Progenitor cell of endocrine pancreas (in vitro differentiated cells): ENCODE data around the gene C1orf174. TPM values are rescaled to one million over a fixed set of nuclear protein-coding genes. Genes with fewer than 3 reads are reported as not detected.
A peak's percentile ranks its signal among the peaks of the same experiment; 100 is the strongest.

ENCODE experiments used
- DNase-seq: peaks from one replicate; pipeline ENCODE4 v3.0.0; 2021; ENCODE audit warnings: low spot score; ENCODE audit not compliant: unreplicated experiment
- H3K27ac Mint-ChIP-seq: 2 replicates; pipeline ENCODE4 v1.8.0; 2021; ENCODE audit warnings: mild to moderate bottlenecking, moderate library complexity, mixed read lengths
- H3K27me3 Mint-ChIP-seq: 2 replicates; pipeline ENCODE4 v1.8.0; 2021; ENCODE audit warnings: mixed read lengths
- H3K36me3 Mint-ChIP-seq: 2 replicates; pipeline ENCODE4 v1.8.0; 2022; ENCODE audit warnings: mixed read lengths; ENCODE audit not compliant: insufficient read depth
- H3K4me1 Mint-ChIP-seq: 2 replicates; pipeline ENCODE4 v1.8.0; 2021; ENCODE audit warnings: low read depth, mixed read lengths
- H3K4me3 Mint-ChIP-seq: 2 replicates; pipeline ENCODE4 v1.8.0; 2021; ENCODE audit warnings: low read depth, mild to moderate bottlenecking, moderate library complexity, mixed read lengths
- H3K9me3 Mint-ChIP-seq: 2 replicates; pipeline ENCODE4 v1.8.0; 2021; ENCODE audit warnings: low read depth, mixed read lengths
- CTCF ChIP-seq: fragments of 200-600 bp; sonication (generic); IDR thresholded peaks from one replicate; pipeline ENCODE4 v1.5.0; 2021; ENCODE audit warnings: antibody characterized with exemption, mild to moderate bottlenecking; ENCODE audit not compliant: unreplicated experiment
- total RNA-seq: library from RNA; stranded (reverse); gene quantifications from 2 replicates; pipeline ENCODE4 v1.2.1, GENCODE V29; 2021

Gene C1orf174
- total RNA-seq, 1 donor from 2014 or later, result 26.9 TPM

- no peak for TF ChIP-seq CTCF
Measured at GRCh38 chr1:3885611-3886010, 14.5 kb downstream of the C1orf174 start.

GRCh38 chr1:3884966-3885365 is 15.1 kb downstream of the C1orf174 start:
- Mint-ChIP-seq H3K27me3 (no peaks in the 10 kb centered on the region), H3K9me3 (no peaks in the 10 kb centered on the region), H3K27ac (no peak overlapping the region), H3K4me3 (no peak overlapping the region), H3K36me3 (peaks cover 21% of the 10 kb centered on the region), H3K4me1 (no peaks in the 10 kb centered on the region)
- DNase-seq, result no peak
- TF ChIP-seq CTCF, result no peak

More at GRCh38 chr1:3885611-3886010, 14.5 kb downstream of the C1orf174 start:
- Mint-ChIP-seq H3K4me1 (no peaks in the 10 kb centered on the region), H3K4me3 (no peak overlapping the region), H3K36me3 (peaks cover 23% of the 10 kb centered on the region), H3K9me3 (no peaks in the 10 kb centered on the region), H3K27me3 (no peaks in the 10 kb centered on the region), H3K27ac (no peak overlapping the region)
- DNase-seq, result no peak

GRCh38 chr1:3883194-3883925 is 16.7 kb downstream of the C1orf174 start:
- Mint-ChIP-seq H3K36me3 (peaks cover 30% of the 10 kb centered on the region), H3K27ac (peak overlapping the region; percentile 4), H3K4me3 (no peak overlapping the region), H3K9me3 (peaks cover 10% of the 10 kb centered on the region), H3K4me1 (no peaks in the 10 kb centered on the region), H3K27me3 (no peaks in the 10 kb centered on the region)
- TF ChIP-seq CTCF, result no peak
- DNase-seq, result no peak

GRCh38 chr1:3881193-3881480 is 18.9 kb downstream of the C1orf174 start:
- peaks cover 34% of the 10 kb centered on the region for H3K36me3 Mint-ChIP-seq
- H3K9me3 Mint-ChIP-seq, result peaks cover 10% of the 10 kb centered on the region
- no peak overlapping the region for H3K4me3 Mint-ChIP-seq
- DNase-seq, result no peak
- TF ChIP-seq CTCF, result no peak
- H3K27ac Mint-ChIP-seq, result no peak overlapping the region
- no peaks in the 10 kb centered on the region for H3K4me1 Mint-ChIP-seq
- H3K27me3 Mint-ChIP-seq, result no peaks in the 10 kb centered on the region

GRCh38 chr1:3880429-3881192 is 19.5 kb downstream of the C1orf174 start:
- no peak for TF ChIP-seq CTCF
- Mint-ChIP-seq H3K36me3 (peaks cover 36% of the 10 kb centered on the region), H3K9me3 (peaks cover 10% of the 10 kb centered on the region), H3K27me3 (no peaks in the 10 kb centered on the region), H3K4me3 (no peak overlapping the region), H3K27ac (no peak overlapping the region), H3K4me1 (no peaks in the 10 kb centered on the region)
- no peak for DNase-seq
